G401 (cell line): ENCODE measurements around the gene STIM2. TPM values are rescaled to one million over a fixed set of nuclear protein-coding genes. Genes with fewer than 3 reads are reported as not detected.
"Not testable (repeated sequence)": the region's sequence is repeated elsewhere in the genome, so short reads cannot be mapped to it uniquely, and the experiment has no call there.

ENCODE experiments used
- DNase-seq: peaks from one replicate; pipeline ENCODE4 v3.0.0-alpha.2; 2015; ENCODE audit warnings: low spot score
- in situ Hi-C: cut with HindIII; loops from 2 replicates; pipeline ENCODE4 v1.10.0; 2016; ENCODE audit warnings: low sequenced_read_pairs, mixed read lengths
- total RNA-seq: library from RNA; depleted of rRNA; stranded (reverse); fragments of >200 nt; shearing (Covaris generic); gene quantifications from 2 replicates; pipeline ENCODE4 v1.2.3, GENCODE V29; 2014

STIM2 gene
- total RNA-seq, 1 experiment from 2014 or later, result 27.4 TPM

- in situ Hi-C loops, result no loop called here
Measured at GRCh38 chr4:26937567-26937966, 76.9 kb downstream of the STIM2 start.

GRCh38 chr4:26938516-26938915, 77.9 kb downstream of the STIM2 start:
- no peak for DNase-seq
- in situ Hi-C loops, result no loop called here

More at GRCh38 chr4:26937567-26937966, 76.9 kb downstream of the STIM2 start:
- DNase-seq, result no peak

GRCh38 chr4:26941951-26942350, 81.3 kb downstream of the STIM2 start:
- DNase-seq, result no peak
- in situ Hi-C loops, result no loop called here

- DNase-seq, result no peak
- in situ Hi-C loops, result no loop called here
Measured at GRCh38 chr4:26942871-26943270, 82.2 kb downstream of the STIM2 start.

- no peak for DNase-seq
- in situ Hi-C loops, result no loop called here
Measured at GRCh38 chr4:26943391-26943790, 82.8 kb downstream of the STIM2 start.

- in situ Hi-C loops, result no loop called here
- DNase-seq, result no peak
Measured at GRCh38 chr4:26945794-26946193, 85.2 kb downstream of the STIM2 start.

- DNase-seq, result no peak
- in situ Hi-C loops, result no loop called here
Measured at GRCh38 chr4:26947318-26947717, 86.7 kb downstream of the STIM2 start.

- in situ Hi-C loops, result no loop called here
- DNase-seq, result no peak
Measured at GRCh38 chr4:26950446-26950845, 89.8 kb downstream of the STIM2 start.

GRCh38 chr4:26952891-26953290, 92.2 kb downstream of the STIM2 start:
- no peak for DNase-seq
- in situ Hi-C loops, result no loop called here

- in situ Hi-C loops, result no loop called here
- DNase-seq, result no peak
Measured at GRCh38 chr4:26953366-26953765, 92.7 kb downstream of the STIM2 start.

GRCh38 chr4:26953770-26954423, 93.3 kb downstream of the STIM2 start:
- no peak for DNase-seq
- in situ Hi-C loops, result no loop called here

GRCh38 chr4:26955241-26955640, 94.6 kb downstream of the STIM2 start:
- in situ Hi-C loops, result no loop called here
- DNase-seq, result no peak

GRCh38 chr4:26958925-26959653, 98.4 kb downstream of the STIM2 start:
- DNase-seq, result no peak
- in situ Hi-C loops, result no loop called here

- DNase-seq, result no peak
- in situ Hi-C loops, result no loop called here
Measured at GRCh38 chr4:26959654-26960047, 99.0 kb downstream of the STIM2 start.

- DNase-seq, result no peak
- in situ Hi-C loops, result no loop called here
Measured at GRCh38 chr4:26962720-26963119, 102.1 kb downstream of the STIM2 start.

GRCh38 chr4:26964512-26964911, 103.9 kb downstream of the STIM2 start:
- in situ Hi-C loops, result no loop called here
- DNase-seq, result no peak

- in situ Hi-C loops, result no loop called here
- peak; percentile 11 for DNase-seq
Measured at GRCh38 chr4:26964994-26965393, 104.4 kb downstream of the STIM2 start.

- DNase-seq, in situ Hi-C loops: not testable (repeated sequence)
Measured at GRCh38 chr4:26975464-26976181, 115.0 kb downstream of the STIM2 start.

GRCh38 chr4:26978387-26979053, 117.9 kb downstream of the STIM2 start:
- in situ Hi-C loops, result no loop called here
- peak; percentile 24 for DNase-seq

GRCh38 chr4:26984896-26985295, 124.3 kb downstream of the STIM2 start:
- in situ Hi-C loops, result no loop called here
- DNase-seq, result no peak
